Measurements from ENCODE around the gene NMUR1. TPM values are rescaled to one million over a fixed set of nuclear protein-coding genes. Genes with fewer than 3 reads are reported as not detected.
"Not testable (repeated sequence)": the region's sequence is repeated elsewhere in the genome, so short reads cannot be mapped to it uniquely, and the experiment has no call there.

The NMUR1 gene
- 1 to 10 TPM in 1 of 2 donors, under 1 TPM in 1; 0.96 to 1.1 TPM for total RNA-seq
- polyA plus RNA-seq (ENCODE audit: insufficient read length in 6 of 6): under 1 TPM; 0.38 to 0.79 (median 0.62) TPM
- long read RNA-seq, donor 1, partial matches to known transcripts: 0 of 1 reads
- long read RNA-seq, donor 1, other reads (novel, unspliced or antisense): 0 of 1 reads
- long read RNA-seq, donor 2: 0 reads
- long read RNA-seq, donor 3, partial matches to known transcripts: 0 of 1 reads
- long read RNA-seq, donor 3, other reads (novel, unspliced or antisense): 0 of 1 reads
- long read RNA-seq, donor 4, partial matches to known transcripts: 0 of 1 reads
- long read RNA-seq, donor 4, other reads (novel, unspliced or antisense): 1 of 1 reads
- long read RNA-seq, donor 5: 0 reads
- long read RNA-seq, donor 6: 0 reads
- long read RNA-seq, donor 7: 0 reads
- long read RNA-seq, donor 8: 0 reads
- long read RNA-seq, donor 9: 0 reads
- long read RNA-seq, donor 10, partial matches to known transcripts: 0 of 2 reads
- long read RNA-seq, donor 10, other reads (novel, unspliced or antisense): 0 of 2 reads
- long read RNA-seq, donor 11: 0 reads
- long read RNA-seq, donor 12: 0 reads

GRCh38 chr2:231530099-231531011 is at the start of gene NMUR1:
Gene NMUR1 (minus strand): TSS chr2:231530445. CDS start chr2:231530361, 84 bp downstream.
- ATAC-seq: peak; percentile 90
- intact Hi-C loops (cut with DNase I): no loop called here

GRCh38 chr2:231579560-231579959 is 49.3 kb upstream of the NMUR1 start:
- H3K27ac ChIP-seq: no peak overlapping the region
- H3K4me3 ChIP-seq: no peak overlapping the region
- H3K4me1 ChIP-seq: no peaks in the 10 kb centered on the region
- no peaks in the 10 kb centered on the region for H3K27me3 ChIP-seq
- intact Hi-C loops (cut with DNase I): no loop called here
- no peaks in the 10 kb centered on the region for H3K36me3 ChIP-seq
- ATAC-seq (no peak), DNase-seq (no peak)
- H3K9me3 ChIP-seq: no peaks in the 10 kb centered on the region
- no peak for TF ChIP-seq CTCF (IDR thresholded peaks at IDR 0.05)

More at GRCh38 chr2:231530099-231531011, at the start of gene NMUR1:
- Histone ChIP-seq H3K27ac (no peak within 1 kb of the TSS), H3K4me1 (peaks cover 5 to 23% of the 10 kb centered on the region in 2 donors), H3K9me3 (no peaks in the 10 kb centered on the region), H3K36me3 (no peaks in the 10 kb centered on the region), H3K27me3 (peaks cover 6 to 41% of the 10 kb centered on the region in 2 donors), H3K4me3 (peak within 1 kb of the TSS; percentile 25 to 27)
- peak; percentile 85 to 95 for TF ChIP-seq CTCF (IDR thresholded peaks at IDR 0.05)
- DNase-seq: peak in 2 of 4 donors; percentile 65 to 95

- H3K27me3 ChIP-seq; H3K36me3 ChIP-seq; H3K4me1 ChIP-seq; DNase-seq; H3K27ac ChIP-seq; intact Hi-C loops (cut with DNase I); H3K9me3 ChIP-seq; H3K4me3 ChIP-seq; ATAC-seq: not testable (repeated sequence)
These were observed 48.4 kb upstream of the NMUR1 start for GRCh38 chr2:231578655-231579054.

- H3K9me3 ChIP-seq: no peaks in the 10 kb centered on the region
- H3K27ac ChIP-seq: no peak overlapping the region
- no peaks in the 10 kb centered on the region for H3K27me3 ChIP-seq
- no peak overlapping the region for H3K4me3 ChIP-seq
- H3K4me1 ChIP-seq: no peaks in the 10 kb centered on the region
- H3K36me3 ChIP-seq: no peaks in the 10 kb centered on the region
- DNase-seq (no peak), ATAC-seq (no peak)
- no peak for TF ChIP-seq CTCF (IDR thresholded peaks at IDR 0.05)
- intact Hi-C loops (cut with DNase I): no loop called here
These were observed 46.2 kb upstream of the NMUR1 start for GRCh38 chr2:231576465-231576864.

GRCh38 chr2:231575612-231576256 is 45.5 kb upstream of the NMUR1 start:
- H3K4me1 ChIP-seq: no peaks in the 10 kb centered on the region
- H3K9me3 ChIP-seq: no peaks in the 10 kb centered on the region
- no peaks in the 10 kb centered on the region for H3K27me3 ChIP-seq
- no peak overlapping the region for H3K27ac ChIP-seq
- H3K4me3 ChIP-seq: no peak overlapping the region
- DNase-seq (no peak), ATAC-seq (no peak)
- no peak for TF ChIP-seq CTCF (IDR thresholded peaks at IDR 0.05)
- H3K36me3 ChIP-seq: no peaks in the 10 kb centered on the region
- intact Hi-C loops (cut with DNase I): no loop called here
